ENCODE results near the gene TEPSIN. TPM values are rescaled to one million over a fixed set of nuclear protein-coding genes. Genes with fewer than 3 reads are reported as not detected.

Gene TEPSIN
- polyA plus RNA-seq, 1 donor from 2014 or later: 50.0 TPM

DNA sequence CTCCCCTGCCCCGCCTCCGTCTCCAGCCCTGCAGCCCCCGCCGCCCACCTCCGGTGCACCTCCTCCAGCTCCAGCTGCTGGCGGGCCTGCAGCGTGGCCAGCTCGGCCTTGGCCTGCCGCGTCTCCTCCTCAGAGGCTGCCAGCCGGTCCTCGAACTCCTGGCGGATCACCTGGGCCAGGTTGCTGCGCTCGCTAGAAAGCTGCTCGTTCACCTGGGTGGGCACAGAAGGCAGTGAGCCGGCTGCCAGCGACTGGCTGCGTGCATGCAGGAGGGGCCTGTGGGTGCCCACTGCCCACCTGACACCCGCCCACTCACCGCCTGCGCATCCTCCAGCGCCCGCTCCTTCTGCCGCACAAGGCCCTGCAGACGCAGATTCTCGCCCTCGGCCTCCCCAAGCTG, 48.3 kb downstream of the TEPSIN start:
- H3K27me3 ChIP-seq (ENCODE audit: insufficient read depth, low read depth, low read length): no peaks in the 10 kb centered on the region
- H3K36me3 ChIP-seq (ENCODE audit: insufficient read depth, low read length): no peaks in the 10 kb centered on the region
- no peaks in the 10 kb centered on the region for H3K9me2 ChIP-seq (ENCODE audit: insufficient read depth, low read length)
- TF ChIP-seq SMC3 (conservative IDR thresholded peaks at IDR 0.05; ENCODE audit: poor library complexity): no peak
- TF ChIP-seq TAF1 (IDR thresholded peaks at IDR 0.05; ENCODE audit: low read depth): no peak
- no peak for TF ChIP-seq CTCF (IDR thresholded peaks at IDR 0.05; ENCODE audit: poor library complexity, severe bottlenecking)
- TF ChIP-seq RAD21 (conservative IDR thresholded peaks at IDR 0.05): no peak
- no peak for TF ChIP-seq REST (IDR thresholded peaks at IDR 0.05; ENCODE audit: borderline replicate concordance)
- no peak overlapping the region for H3K4me3 ChIP-seq (ENCODE audit: low read length)
- H3K27ac ChIP-seq (ENCODE audit: low read length): no peak overlapping the region
- no peak overlapping the region for H3K4me2 ChIP-seq (ENCODE audit: low read length)
- no peaks in the 10 kb centered on the region for H3K79me2 ChIP-seq (replicated peaks; ENCODE audit: insufficient read depth, low read length)
- no peaks in the 10 kb centered on the region for H4K20me1 ChIP-seq (ENCODE audit: insufficient read depth)
- H3K9ac ChIP-seq (ENCODE audit: low read length): no peak overlapping the region
- no peaks in the 10 kb centered on the region for H3F3A ChIP-seq (ENCODE audit: insufficient read depth, low read length, poor library complexity, severe bottlenecking)
- no peak overlapping the region for H2AFZ ChIP-seq (ENCODE audit: low read depth, low read length)
- H3K9me3 ChIP-seq (ENCODE audit: low read length): no peaks in the 10 kb centered on the region

- H3K27me3 ChIP-seq (ENCODE audit: insufficient read depth, low read depth, low read length): no peaks in the 10 kb centered on the region
- no peaks in the 10 kb centered on the region for H3K9me2 ChIP-seq (ENCODE audit: insufficient read depth, low read length)
- H2AFZ ChIP-seq (ENCODE audit: low read depth, low read length): no peak overlapping the region
- no peaks in the 10 kb centered on the region for H3K36me3 ChIP-seq (ENCODE audit: insufficient read depth, low read length)
- H3K4me2 ChIP-seq (ENCODE audit: low read length): no peak overlapping the region
- H3K9ac ChIP-seq (ENCODE audit: low read length): no peak overlapping the region
- H3K4me3 ChIP-seq (ENCODE audit: low read length): no peak overlapping the region
- H3K27ac ChIP-seq (ENCODE audit: low read length): no peak overlapping the region
- no peak for TF ChIP-seq MXI1 (conservative IDR thresholded peaks at IDR 0.05; ENCODE audit: poor library complexity, severe bottlenecking)
- no peak for TF ChIP-seq EP300 (conservative IDR thresholded peaks at IDR 0.05; ENCODE audit: poor library complexity, severe bottlenecking)
- H4K20me1 ChIP-seq (ENCODE audit: insufficient read depth): no peaks in the 10 kb centered on the region
- H3K79me2 ChIP-seq (replicated peaks; ENCODE audit: insufficient read depth, low read length): no peaks in the 10 kb centered on the region
- no peaks in the 10 kb centered on the region for H3F3A ChIP-seq (ENCODE audit: insufficient read depth, low read length, poor library complexity, severe bottlenecking)
- no peaks in the 10 kb centered on the region for H3K9me3 ChIP-seq (ENCODE audit: low read length)
Observed at GRCh38 chr17:81189670-81190530, 49.0 kb downstream of the TEPSIN start.

DNA sequence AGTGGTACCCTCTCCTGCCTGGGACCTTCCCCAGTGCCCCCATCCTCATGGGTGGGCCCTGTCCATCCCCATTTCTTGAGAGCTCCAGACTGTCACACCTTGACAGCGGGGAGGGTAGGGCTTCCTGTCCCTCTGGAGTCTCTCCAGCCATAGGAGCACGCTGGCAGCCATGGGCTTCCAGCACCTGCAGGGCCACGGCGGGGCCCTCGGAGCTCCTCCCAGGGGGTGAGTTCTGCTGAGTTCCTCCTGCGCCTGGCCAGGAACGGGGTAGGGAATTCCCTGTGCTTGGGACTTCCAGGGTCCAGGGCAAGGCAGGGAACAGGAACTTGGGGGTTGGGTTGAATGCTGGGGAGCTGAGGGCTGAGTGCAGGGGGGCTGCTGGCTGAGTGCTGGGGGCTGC, 49.8 kb downstream of the TEPSIN start:
- Histone ChIP-seq H3K9me2 (ENCODE audit: insufficient read depth, low read length) (no peaks in the 10 kb centered on the region), H3K79me2 (replicated peaks; ENCODE audit: insufficient read depth, low read length) (no peaks in the 10 kb centered on the region), H3K4me3 (ENCODE audit: low read length) (no peak overlapping the region), H3K9ac (ENCODE audit: low read length) (no peak overlapping the region), H3K27ac (ENCODE audit: low read length) (no peak overlapping the region), H3K4me2 (ENCODE audit: low read length) (no peak overlapping the region), H3F3A (ENCODE audit: insufficient read depth, low read length, poor library complexity, severe bottlenecking) (no peaks in the 10 kb centered on the region), H4K20me1 (ENCODE audit: insufficient read depth) (no peaks in the 10 kb centered on the region), H3K27me3 (ENCODE audit: insufficient read depth, low read depth, low read length) (no peaks in the 10 kb centered on the region), H3K9me3 (ENCODE audit: low read length) (no peaks in the 10 kb centered on the region), H3K36me3 (ENCODE audit: insufficient read depth, low read length) (no peaks in the 10 kb centered on the region), H2AFZ (ENCODE audit: low read depth, low read length) (no peak overlapping the region)
- TF ChIP-seq CTCF (IDR thresholded peaks at IDR 0.05; ENCODE audit: poor library complexity, severe bottlenecking): no peak
- no peak for TF ChIP-seq RAD21 (conservative IDR thresholded peaks at IDR 0.05)
- TF ChIP-seq TAF1 (IDR thresholded peaks at IDR 0.05; ENCODE audit: low read depth): no peak
- TF ChIP-seq POLR2AphosphoS5 (IDR thresholded peaks at IDR 0.05): no peak
- TF ChIP-seq MXI1 (conservative IDR thresholded peaks at IDR 0.05; ENCODE audit: poor library complexity, severe bottlenecking): no peak
- no peak for TF ChIP-seq SMC3 (conservative IDR thresholded peaks at IDR 0.05; ENCODE audit: poor library complexity)
- no peak for TF ChIP-seq EP300 (conservative IDR thresholded peaks at IDR 0.05; ENCODE audit: poor library complexity, severe bottlenecking)
- no peak for TF ChIP-seq REST (IDR thresholded peaks at IDR 0.05; ENCODE audit: borderline replicate concordance)
- TF ChIP-seq EZH2 (IDR thresholded peaks at IDR 0.05; ENCODE audit: borderline replicate concordance, insufficient read depth, low read length, poor library complexity, severe bottlenecking): no peak
